ENCODE data around the gene IL15RA. TPM values are rescaled to one million over a fixed set of nuclear protein-coding genes. Genes with fewer than 3 reads are reported as not detected.

The IL15RA gene, protein sequence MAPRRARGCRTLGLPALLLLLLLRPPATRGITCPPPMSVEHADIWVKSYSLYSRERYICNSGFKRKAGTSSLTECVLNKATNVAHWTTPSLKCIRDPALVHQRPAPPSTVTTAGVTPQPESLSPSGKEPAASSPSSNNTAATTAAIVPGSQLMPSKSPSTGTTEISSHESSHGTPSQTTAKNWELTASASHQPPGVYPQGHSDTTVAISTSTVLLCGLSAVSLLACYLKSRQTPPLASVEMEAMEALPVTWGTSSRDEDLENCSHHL
- total RNA-seq, result 10 to 100 TPM; 23.5 to 25.1 TPM

DNA sequence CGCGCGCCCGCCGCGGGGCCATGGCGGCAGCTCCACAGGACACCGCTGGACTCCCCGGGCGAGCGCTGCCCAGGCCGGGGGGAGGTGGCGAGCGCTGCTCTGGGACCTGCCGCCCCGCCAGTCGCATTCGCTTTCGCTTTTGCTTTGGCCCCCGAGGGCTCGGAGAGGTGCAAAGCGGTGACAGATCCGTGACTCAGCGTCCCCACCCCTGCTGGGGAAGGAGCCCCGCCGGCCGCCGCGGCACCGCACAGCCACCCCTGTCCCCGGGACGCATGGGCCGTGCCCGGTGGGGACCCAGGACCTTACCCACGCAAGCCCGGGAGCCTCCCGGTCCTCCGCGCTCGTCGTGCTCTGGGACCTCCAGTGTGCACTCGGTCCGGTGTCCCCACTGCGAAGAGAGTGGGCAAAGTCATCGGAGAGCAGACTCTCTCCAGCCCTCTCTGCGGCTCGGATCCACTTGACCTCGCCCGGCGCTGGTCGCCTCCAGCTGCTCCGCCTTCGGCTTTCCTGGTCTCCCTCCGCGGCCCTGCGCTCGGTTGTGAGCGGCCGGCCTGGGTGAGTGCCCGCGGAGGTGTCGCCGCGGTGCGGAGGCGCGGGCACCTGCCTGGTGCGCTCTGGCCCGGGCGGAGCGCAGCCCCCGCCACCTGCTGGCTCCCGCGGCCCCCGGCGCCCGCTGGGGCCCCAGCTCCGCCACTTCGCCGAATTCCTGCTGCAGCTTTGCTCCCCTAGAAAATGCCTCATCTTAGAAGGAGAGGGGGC lies at the start of gene IL15RA:
Gene IL15RA, minus strand, starts transcription at position 73 of the 759 bp plus-strand sequence. Its CDS starts 51 bp downstream, at position 22.
- intact Hi-C loops (cut with micrococcal nuclease), result loop anchor here (5.0 to 10.0 kb wide), 2 partner anchors 70 to 163 kb away; partner anchors contain the start of gene GDI2
- TF ChIP-seq, protein P1, sequence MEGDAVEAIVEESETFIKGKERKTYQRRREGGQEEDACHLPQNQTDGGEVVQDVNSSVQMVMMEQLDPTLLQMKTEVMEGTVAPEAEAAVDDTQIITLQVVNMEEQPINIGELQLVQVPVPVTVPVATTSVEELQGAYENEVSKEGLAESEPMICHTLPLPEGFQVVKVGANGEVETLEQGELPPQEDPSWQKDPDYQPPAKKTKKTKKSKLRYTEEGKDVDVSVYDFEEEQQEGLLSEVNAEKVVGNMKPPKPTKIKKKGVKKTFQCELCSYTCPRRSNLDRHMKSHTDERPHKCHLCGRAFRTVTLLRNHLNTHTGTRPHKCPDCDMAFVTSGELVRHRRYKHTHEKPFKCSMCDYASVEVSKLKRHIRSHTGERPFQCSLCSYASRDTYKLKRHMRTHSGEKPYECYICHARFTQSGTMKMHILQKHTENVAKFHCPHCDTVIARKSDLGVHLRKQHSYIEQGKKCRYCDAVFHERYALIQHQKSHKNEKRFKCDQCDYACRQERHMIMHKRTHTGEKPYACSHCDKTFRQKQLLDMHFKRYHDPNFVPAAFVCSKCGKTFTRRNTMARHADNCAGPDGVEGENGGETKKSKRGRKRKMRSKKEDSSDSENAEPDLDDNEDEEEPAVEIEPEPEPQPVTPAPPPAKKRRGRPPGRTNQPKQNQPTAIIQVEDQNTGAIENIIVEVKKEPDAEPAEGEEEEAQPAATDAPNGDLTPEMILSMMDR (IDR thresholded peaks at IDR 0.05), result peak; percentile 15
- H3K9me3 Mint-ChIP-seq, result no peaks in the 10 kb centered on the region
- ChIA-PET CTCF (interaction anchor here (1.1 to 1.5 kb wide), 4 partner anchors 11 to 114 kb away, joined by 3 to 5 read pairs (median 4); partner anchors contain the start of genes ANKRD16 and FBH1), POLR2A (interaction anchor here (0.6 to 3.4 kb wide), 18 partner anchors 10 to 186 kb away, joined by 3 to 21 read pairs (median 4); partner anchors contain the start of genes GDI2 and IL2RA)
- ATAC-seq (peak; percentile 73), DNase-seq (peak; percentile 94)
- peaks cover 7% of the 10 kb centered on the region for H3K27me3 Mint-ChIP-seq
- H3K27ac Mint-ChIP-seq, result peak within 1 kb of the TSS; percentile 97
- peaks cover 30% of the 10 kb centered on the region for H3K4me1 Mint-ChIP-seq (ENCODE audit: low read depth)
- peaks cover 10% of the 10 kb centered on the region for H3K36me3 Mint-ChIP-seq (ENCODE audit: low read depth)
- peak within 1 kb of the TSS; percentile 95 for H3K4me3 Mint-ChIP-seq

DNA sequence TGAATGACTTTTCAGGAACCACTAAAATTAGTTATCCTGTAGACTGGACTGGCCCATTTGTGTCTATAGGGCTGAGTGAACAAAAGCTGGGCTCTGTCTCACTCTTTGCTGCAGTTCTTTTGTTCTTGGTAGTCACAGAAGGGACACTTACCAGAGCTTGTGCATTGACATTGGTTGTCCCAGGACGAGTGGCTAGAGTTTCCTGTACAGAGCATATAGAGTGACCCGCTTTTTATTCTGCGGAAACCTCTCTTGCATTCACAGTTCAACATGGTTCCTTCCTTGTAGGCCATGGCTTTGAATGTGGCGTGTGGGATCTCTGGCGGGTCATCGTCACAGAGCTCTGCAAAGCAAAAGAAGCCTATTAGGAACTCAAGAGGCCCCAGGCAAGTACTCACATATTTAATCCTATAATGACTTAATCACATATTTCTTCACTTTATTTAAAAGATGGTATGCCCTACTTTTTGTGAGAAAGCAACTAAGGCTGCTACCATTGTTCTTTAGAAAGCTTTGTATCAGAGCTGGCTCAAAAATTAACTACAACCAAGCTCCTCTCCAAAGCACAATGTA lies 48.4 kb upstream of the IL15RA start:
- peaks cover 56% of the 10 kb centered on the region for H3K4me1 Mint-ChIP-seq (ENCODE audit: low read depth)
- H3K27me3 Mint-ChIP-seq, result no peaks in the 10 kb centered on the region
- ATAC-seq (no peak), DNase-seq (no peak)
- intact Hi-C loops (cut with micrococcal nuclease), result no loop called here
- ChIA-PET POLR2A (interaction anchor here (0.6 to 1.8 kb wide), 3 partner anchors 9 to 22 kb away, joined by 3 to 6 read pairs (median 5); no protein-coding TSS in a partner anchor), CTCF (interaction anchor here (0.7 kb wide), 1 partner anchor 58 kb away, joined by 3 read pairs; no protein-coding TSS in a partner anchor)
- peaks cover 91% of the 10 kb centered on the region for H3K36me3 Mint-ChIP-seq (ENCODE audit: low read depth)
- no peak overlapping the region for H3K4me3 Mint-ChIP-seq
- H3K9me3 Mint-ChIP-seq, result no peaks in the 10 kb centered on the region
- TF ChIP-seq, protein P1 (IDR thresholded peaks at IDR 0.05), result no peak
- H3K27ac Mint-ChIP-seq, result no peak overlapping the region

DNA sequence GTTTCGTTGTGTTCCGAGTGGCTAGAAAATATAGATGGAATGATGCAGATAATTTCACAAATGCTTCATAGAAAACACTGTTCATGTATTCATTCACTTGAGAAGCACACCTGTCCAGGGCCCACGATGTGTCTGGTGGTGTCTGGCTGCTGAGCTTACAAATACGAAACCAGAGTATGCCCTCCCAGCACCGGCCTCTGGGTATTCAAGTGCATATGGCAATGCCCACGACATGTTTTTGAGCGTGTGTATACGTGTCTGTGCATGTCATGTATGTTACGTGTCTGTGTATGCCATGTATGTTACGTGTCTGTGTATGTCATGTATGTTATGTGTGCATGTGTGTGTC lies 47.0 kb upstream of the IL15RA start:
- POLR2A ChIA-PET, result no interaction called here
- ATAC-seq (no peak), DNase-seq (peak; percentile 1)
- Mint-ChIP-seq H3K4me1 (ENCODE audit: low read depth) (peaks cover 61% of the 10 kb centered on the region), H3K36me3 (ENCODE audit: low read depth) (peaks cover 93% of the 10 kb centered on the region), H3K27ac (no peak overlapping the region), H3K4me3 (no peak overlapping the region), H3K27me3 (no peaks in the 10 kb centered on the region), H3K9me3 (no peaks in the 10 kb centered on the region)
- intact Hi-C loops (cut with micrococcal nuclease), result no loop called here
- CTCF ChIA-PET, result interaction anchor here (1.3 to 1.8 kb wide), 2 partner anchors 9 to 10 kb away, joined by 5 to 7 read pairs; no protein-coding TSS in a partner anchor
- TF ChIP-seq, protein P1 (IDR thresholded peaks at IDR 0.05), result no peak

DNA sequence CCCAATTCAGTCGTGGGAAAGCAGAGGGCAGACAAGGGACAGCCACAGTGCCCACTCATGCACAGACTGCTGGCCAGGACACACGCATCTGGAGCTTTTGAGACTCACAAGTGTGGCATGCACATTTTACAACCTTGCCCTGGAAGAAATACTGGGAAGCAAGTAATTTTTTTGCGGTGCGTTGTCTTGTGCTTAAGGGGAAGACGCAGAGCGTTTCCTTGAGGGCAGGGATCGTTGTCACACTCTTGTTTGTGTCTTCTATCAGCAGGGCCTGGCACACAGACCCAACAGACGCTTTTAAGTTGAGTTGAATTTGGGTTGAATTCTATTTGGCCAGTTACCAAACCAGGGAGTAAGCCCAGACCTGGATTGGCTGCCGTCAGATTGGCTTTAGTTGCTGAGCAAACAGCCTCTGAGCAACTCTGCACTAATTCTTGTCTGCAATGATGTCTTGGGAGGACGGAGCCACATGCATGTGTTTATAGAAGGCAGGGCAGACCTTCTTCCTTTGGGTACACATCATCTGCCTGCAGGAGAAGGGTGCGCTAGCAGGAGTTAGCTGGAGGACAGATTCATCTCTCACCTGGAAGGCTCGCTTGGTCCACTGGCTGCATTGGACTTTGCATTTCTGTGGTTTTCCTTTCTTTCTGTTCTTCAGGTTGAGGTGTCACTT lies 46.5 kb upstream of the IL15RA start:
- Mint-ChIP-seq H3K27ac (no peak overlapping the region), H3K4me1 (ENCODE audit: low read depth) (peaks cover 66% of the 10 kb centered on the region), H3K27me3 (no peaks in the 10 kb centered on the region), H3K9me3 (no peaks in the 10 kb centered on the region), H3K4me3 (no peak overlapping the region), H3K36me3 (ENCODE audit: low read depth) (peaks cover 97% of the 10 kb centered on the region)
- DNase-seq (no peak), ATAC-seq (no peak)
- TF ChIP-seq, protein P1 (IDR thresholded peaks at IDR 0.05), result no peak
- ChIA-PET CTCF (interaction anchor here (1.3 to 1.8 kb wide), 3 partner anchors 10 to 63 kb away, joined by 4 to 7 read pairs (median 5); no protein-coding TSS in a partner anchor), POLR2A (interaction anchor here (1.0 kb wide), 1 partner anchor 9 kb away, joined by 3 read pairs; no protein-coding TSS in a partner anchor)
- intact Hi-C loops (cut with micrococcal nuclease), result no loop called here
